ENCODE data around the gene DUS3L. TPM values are rescaled to one million over a fixed set of nuclear protein-coding genes. Genes with fewer than 3 reads are reported as not detected.
A peak's percentile ranks its signal among the peaks of the same experiment; 100 is the strongest.

DUS3L gene
- total RNA-seq, 6 donors from 2014 or later = 31.4 to 88.0 (median 43.1) TPM

GRCh38 chr19:5817218-5817617, 26.3 kb upstream of the DUS3L start:
- 93 to 94% methylated on average over 2 of the region's 2 CpGs for WGBS, 2 donors
- Histone ChIP-seq H3K36me3 (no peaks in the 10 kb centered on the region), H3K4me3 (no peak overlapping the region), H3K9me3 (no peaks in the 10 kb centered on the region), H3K27me3 (no peaks in the 10 kb centered on the region), H3K27ac (no peak overlapping the region), H3K4me1 (peaks cover 0 to 6% (median 1%) of the 10 kb centered on the region in 4 donors)
- no peak for TF ChIP-seq POLR2A (IDR thresholded peaks at IDR 0.05)
- TF ChIP-seq POLR2AphosphoS5 (IDR thresholded peaks at IDR 0.05) = no peak
- no peak for TF ChIP-seq EP300 (IDR thresholded peaks at IDR 0.05)
- TF ChIP-seq CTCF (IDR thresholded peaks at IDR 0.05) = no peak
- ATAC-seq (ENCODE audit: low FRiP score in 2 of 2) (no peak), DNase-seq (no peak)

GRCh38 chr19:5814852-5815246, 23.9 kb upstream of the DUS3L start:
- no peak for DNase-seq
- H3K27ac ChIP-seq = no peak overlapping the region
- TF ChIP-seq POLR2A (IDR thresholded peaks at IDR 0.05) (no peak), CTCF (IDR thresholded peaks at IDR 0.05) (no peak), POLR2AphosphoS5 (IDR thresholded peaks at IDR 0.05) (no peak), EP300 (IDR thresholded peaks at IDR 0.05) (no peak)
- no peak overlapping the region for H3K4me3 ChIP-seq
- ATAC-seq (ENCODE audit: low FRiP score in 2 of 2) = peak; percentile 11 to 16
- no peaks in the 10 kb centered on the region for H3K9me3 ChIP-seq
- WGBS, 2 donors = 52 to 70% methylated on average over 6 to 11 of the region's 11 CpGs
- H3K4me1 ChIP-seq = no peaks in the 10 kb centered on the region
- H3K27me3 ChIP-seq = no peaks in the 10 kb centered on the region
- H3K36me3 ChIP-seq = no peaks in the 10 kb centered on the region

GRCh38 chr19:5814123-5814851, 23.3 kb upstream of the DUS3L start:
- Histone ChIP-seq H3K4me3 (no peak overlapping the region), H3K36me3 (no peaks in the 10 kb centered on the region), H3K27ac (no peak overlapping the region), H3K9me3 (no peaks in the 10 kb centered on the region), H3K27me3 (no peaks in the 10 kb centered on the region), H3K4me1 (no peaks in the 10 kb centered on the region)
- 70 to 85% methylated on average over 6 to 9 of the region's 9 CpGs for WGBS, 2 donors
- DNase-seq (no peak), ATAC-seq (ENCODE audit: low FRiP score in 2 of 2) (peak; percentile 7 to 8)
- TF ChIP-seq POLR2AphosphoS5 (IDR thresholded peaks at IDR 0.05) (no peak), POLR2A (IDR thresholded peaks at IDR 0.05) (no peak), EP300 (IDR thresholded peaks at IDR 0.05) (no peak), CTCF (IDR thresholded peaks at IDR 0.05) (no peak)

GRCh38 chr19:5811117-5811516, 20.2 kb upstream of the DUS3L start:
- Histone ChIP-seq H3K4me3 (no peak overlapping the region), H3K36me3 (no peaks in the 10 kb centered on the region), H3K4me1 (peaks cover 0 to under 1% (median 0%) of the 10 kb centered on the region in 4 donors), H3K27ac (no peak overlapping the region), H3K9me3 (no peaks in the 10 kb centered on the region), H3K27me3 (no peaks in the 10 kb centered on the region)
- 91 to 96% methylated on average over 4 of the region's 4 CpGs for WGBS, 2 donors
- no peak for TF ChIP-seq POLR2A (IDR thresholded peaks at IDR 0.05)
- no peak for TF ChIP-seq CTCF (IDR thresholded peaks at IDR 0.05)
- no peak for TF ChIP-seq EP300 (IDR thresholded peaks at IDR 0.05)
- no peak for TF ChIP-seq POLR2AphosphoS5 (IDR thresholded peaks at IDR 0.05)
- DNase-seq = no peak
- ATAC-seq (ENCODE audit: low FRiP score in 2 of 2) = no peak

- no peak for DNase-seq
- H3K27ac ChIP-seq = peak overlapping the region in 1 of 4 donors; percentile 30
- TF ChIP-seq CTCF (IDR thresholded peaks at IDR 0.05) (no peak), POLR2A (IDR thresholded peaks at IDR 0.05) (no peak), EP300 (IDR thresholded peaks at IDR 0.05) (no peak), POLR2AphosphoS5 (IDR thresholded peaks at IDR 0.05) (no peak)
- no peaks in the 10 kb centered on the region for H3K9me3 ChIP-seq
- H3K4me3 ChIP-seq = no peak overlapping the region
- H3K36me3 ChIP-seq = no peaks in the 10 kb centered on the region
- H3K4me1 ChIP-seq = peaks cover 2 to 13% (median 7%) of the 10 kb centered on the region in 4 donors
- H3K27me3 ChIP-seq = peaks cover 0 to 11% (median 4%) of the 10 kb centered on the region in 4 donors
- WGBS, 2 donors = 59 to 65% methylated on average over 10 of the region's 10 CpGs
- ATAC-seq (ENCODE audit: low FRiP score in 2 of 2) = no peak
These were observed 18.5 kb upstream of the DUS3L start for GRCh38 chr19:5809469-5809868.
